Activated naive CD4-positive, alpha-beta T cell treated with Interleukin-2 at 50 U/mL for 16 hours (primary cell): Measurements from ENCODE around the gene SNX21.
A peak's percentile ranks its signal among the peaks of the same experiment; 100 is the strongest.
"Not testable (repeated sequence)": the region's sequence is repeated elsewhere in the genome, so short reads cannot be mapped to it uniquely, and the experiment has no call there.

Experiments
- DNase-seq: peaks from one replicate; pipeline ENCODE4 v3.0.0-alpha.2; 2020

Gene SNX21

GRCh38 chr20:45851501-45851900 is 17.9 kb downstream of the SNX21 start:
- no peak for DNase-seq

GRCh38 chr20:45852326-45852725 is 18.7 kb downstream of the SNX21 start:
- no peak for DNase-seq

GRCh38 chr20:45853484-45853883 is 19.9 kb downstream of the SNX21 start:
- no peak for DNase-seq

- peak; percentile 90 for DNase-seq
Observed at GRCh38 chr20:45857114-45857881, 23.7 kb downstream of the SNX21 start, which contains the start of the genes ACOT8 and ZSWIM3. Gene ACOT8, minus strand, starts transcription at chr20:45857392. Its CDS starts 77 bp downstream, at chr20:45857315. Gene ZSWIM3, plus strand, starts transcription at chr20:45857614. Its CDS starts 212 bp downstream, at chr20:45857826.

- DNase-seq, result no peak
Observed at GRCh38 chr20:45857882-45858216, 24.2 kb downstream of the SNX21 start.

- no peak for DNase-seq
Observed at GRCh38 chr20:45859916-45860315, 26.3 kb downstream of the SNX21 start.

- no peak for DNase-seq
Observed at GRCh38 chr20:45860560-45861220, 27.1 kb downstream of the SNX21 start.

- DNase-seq, result no peak
Observed at GRCh38 chr20:45861221-45862075, 27.8 kb downstream of the SNX21 start.

GRCh38 chr20:45863543-45864470 is 30.2 kb downstream of the SNX21 start:
- DNase-seq, result no peak

GRCh38 chr20:45866454-45866853 is 32.9 kb downstream of the SNX21 start:
- no peak for DNase-seq

GRCh38 chr20:45867136-45867818 is 33.7 kb downstream of the SNX21 start:
- no peak for DNase-seq

- no peak for DNase-seq
Observed at GRCh38 chr20:45867819-45868176, 34.2 kb downstream of the SNX21 start.

- no peak for DNase-seq
Observed at GRCh38 chr20:45872626-45873025, 39.0 kb downstream of the SNX21 start.

- DNase-seq, result no peak
Observed at GRCh38 chr20:45873409-45874103, 40.0 kb downstream of the SNX21 start.

- DNase-seq, result not testable (repeated sequence)
Observed at GRCh38 chr20:45874104-45874481, 40.5 kb downstream of the SNX21 start.

- no peak for DNase-seq
Observed at GRCh38 chr20:45874576-45874975, 41.0 kb downstream of the SNX21 start.

- no peak for DNase-seq
Observed at GRCh38 chr20:45878076-45878761, 44.6 kb downstream of the SNX21 start.

GRCh38 chr20:45880988-45881788 is 47.6 kb downstream of the SNX21 start, which contains the start of gene ZSWIM1:
Gene ZSWIM1, plus strand, starts transcription at chr20:45881227. Its CDS starts 1,366 bp downstream, at chr20:45882593.
- DNase-seq, result peak; percentile 99

GRCh38 chr20:45882469-45883099 is 49.0 kb downstream of the SNX21 start:
- no peak for DNase-seq
